HG03439 (cell line): Measurements from ENCODE around the gene FNDC1.

Experiments used
- ATAC-seq: cut with Tn5 transposase; IDR thresholded peaks from one replicate; pipeline ENCODE4 v1.9.1; 2021; ENCODE audit warnings: mild to moderate bottlenecking, moderate library complexity; ENCODE audit not compliant: unreplicated experiment

The FNDC1 gene

GRCh38 chr6:159204605-159205004 is 35.4 kb downstream of the FNDC1 start:
- no peak for ATAC-seq

- no peak for ATAC-seq
Observed at GRCh38 chr6:159212028-159212427, 42.8 kb downstream of the FNDC1 start.

GRCh38 chr6:159212525-159213280 is 43.5 kb downstream of the FNDC1 start:
- ATAC-seq = no peak

- ATAC-seq = no peak
Observed at GRCh38 chr6:159213405-159213804, 44.2 kb downstream of the FNDC1 start.

- no peak for ATAC-seq
Observed at GRCh38 chr6:159214281-159214680, 45.1 kb downstream of the FNDC1 start.

- ATAC-seq = no peak
Observed at GRCh38 chr6:159217595-159218275, 48.5 kb downstream of the FNDC1 start.

GRCh38 chr6:159220093-159220492 is 50.9 kb downstream of the FNDC1 start:
- ATAC-seq = no peak

GRCh38 chr6:159221486-159222170 is 52.4 kb downstream of the FNDC1 start:
- no peak for ATAC-seq

GRCh38 chr6:159224452-159224851 is 55.3 kb downstream of the FNDC1 start:
- no peak for ATAC-seq

- no peak for ATAC-seq
Observed at GRCh38 chr6:159229651-159230051, 60.5 kb downstream of the FNDC1 start.

- ATAC-seq = no peak
Observed at GRCh38 chr6:159232106-159232645, 63.0 kb downstream of the FNDC1 start.

GRCh38 chr6:159232751-159233150 is 63.6 kb downstream of the FNDC1 start:
- ATAC-seq = no peak

GRCh38 chr6:159233365-159234101 is 64.3 kb downstream of the FNDC1 start:
- ATAC-seq = no peak

- no peak for ATAC-seq
Observed at GRCh38 chr6:159234102-159234553, 64.9 kb downstream of the FNDC1 start.

- no peak for ATAC-seq
Observed at GRCh38 chr6:159238920-159239558, 69.8 kb downstream of the FNDC1 start.

GRCh38 chr6:159249128-159249527 is 79.9 kb downstream of the FNDC1 start:
- no peak for ATAC-seq

GRCh38 chr6:159249752-159250151 is 80.6 kb downstream of the FNDC1 start:
- no peak for ATAC-seq

- no peak for ATAC-seq
Observed at GRCh38 chr6:159250633-159251032, 81.4 kb downstream of the FNDC1 start.

GRCh38 chr6:159252955-159253508 is 83.8 kb downstream of the FNDC1 start:
- ATAC-seq = no peak

GRCh38 chr6:159254186-159254585 is 85.0 kb downstream of the FNDC1 start:
- ATAC-seq = no peak
